Endothelial cell of umbilical vein (primary cell): ENCODE data around the gene FBXO34. TPM values are rescaled to one million over a fixed set of nuclear protein-coding genes. Genes with fewer than 3 reads are reported as not detected.

Experiments used
- BruUV-seq: library from RNA; stranded (reverse); fragments of 400-500 nt; replicated peaks from 2 replicates; lab custom pipeline; 2021; lab: Mats Ljungman, UMichigan
- CTCF ChIA-PET: fragments of 300-600, 350-600 bp; sonication (Branson Sonifier 250); formaldehyde crosslinking; loops from one replicate; lab custom pipeline; 2021; ENCODE audit warnings: antibody characterized with exemption, inconsistent platforms; lab: Charles Lee
- POLR2A ChIA-PET: fragments of 300-600, 350-600 bp; sonication (Branson Sonifier 250); formaldehyde crosslinking; loops from one replicate; lab custom pipeline; 2021; ENCODE audit warnings: antibody characterized with exemption, inconsistent platforms; lab: Charles Lee
- DNase-seq: peaks from one replicate; pipeline ENCODE4 v3.0.0-alpha.2; 2011; ENCODE audit warnings: low read depth, low spot score
- FAIRE-seq: peaks from 2 replicates; lab custom pipeline; 2011; peaks lifted over from hg19 to GRCh38; lab: Jason Lieb, UNC
- H2AFZ ChIP-seq: 2 replicates; pipeline ENCODE4 v1.6.0; 2012; ENCODE audit warnings: low read depth, low read length, control low read depth, inconsistent platforms
- H3K27ac ChIP-seq: 2 replicates; pipeline ENCODE4 v1.5.1; 2011; ENCODE audit warnings: low read depth, mild to moderate bottlenecking, control low read depth, low read length, moderate library complexity; ENCODE audit not compliant: insufficient read depth
- H3K27me3 ChIP-seq, 2 experiments: 2 replicates each; pipeline versions ENCODE4 v1.6.0 to v1.6.1; 2011; ENCODE audit warnings: low read length in 2 of 2, mixed read lengths in 1 of 2; ENCODE audit not compliant: control insufficient read depth in 2 of 2, insufficient read depth in 2 of 2
- H3K36me3 ChIP-seq, 2 experiments: 2 replicates in 1 of 2; 3 replicates in 1 of 2; pipeline ENCODE4 v1.5.1; 2011; ENCODE audit warnings: low read length in 2 of 2, mild to moderate bottlenecking in 1 of 2, moderate library complexity in 1 of 2; ENCODE audit not compliant: control insufficient read depth in 2 of 2, insufficient read depth in 2 of 2; ENCODE audit errors: extremely low read depth in 1 of 2
- H3K4me1 ChIP-seq: 3 replicates; pipeline ENCODE4 v1.5.1; 2011; ENCODE audit warnings: mild to moderate bottlenecking, low read length; ENCODE audit not compliant: control insufficient read depth, insufficient read depth; ENCODE audit errors: extremely low read depth
- H3K4me2 ChIP-seq: 2 replicates; pipeline ENCODE4 v1.6.1; 2011; ENCODE audit warnings: low read length, control low read depth, mixed read lengths; ENCODE audit not compliant: insufficient read depth
- H3K4me3 ChIP-seq, 3 experiments: fragments of 200-600 bp in 1 of 3; sonication (generic), shearing (Covaris generic) in 1 of 3; replicated peaks in 1 of 3; 2 replicates each; pipeline ENCODE4 v1.5.1; 2011 to 2016; ENCODE audit warnings: control low read depth in 3 of 3, low read length in 3 of 3, mild to moderate bottlenecking in 2 of 3, inconsistent platforms in 1 of 3, low read depth in 1 of 3, moderate library complexity in 1 of 3; ENCODE audit not compliant: insufficient read depth in 1 of 3
- H3K79me2 ChIP-seq: 2 replicates; pipeline ENCODE4 v1.6.0; 2012; ENCODE audit warnings: low read length, inconsistent platforms; ENCODE audit not compliant: control insufficient read depth, insufficient read depth
- H3K9ac ChIP-seq: replicated peaks from 2 replicates; pipeline ENCODE3; 2011; ENCODE audit warnings: low read length, control low read depth; ENCODE audit not compliant: insufficient read depth; ENCODE audit errors: extremely low read depth
- H3K9me1 ChIP-seq: replicated peaks from 3 replicates; pipeline ENCODE4 v1.6.0; 2011; ENCODE audit warnings: mild to moderate bottlenecking, low read length; ENCODE audit not compliant: control insufficient read depth, insufficient read depth; ENCODE audit errors: extremely low read depth
- H3K9me3 ChIP-seq: replicated peaks from 2 replicates; pipeline ENCODE4 v1.5.1; 2012; ENCODE audit warnings: low read length, inconsistent platforms; ENCODE audit not compliant: control insufficient read depth, insufficient read depth
- H4K20me1 ChIP-seq: replicated peaks from 2 replicates; pipeline ENCODE3; 2011; ENCODE audit warnings: mild to moderate bottlenecking, low read length; ENCODE audit not compliant: control insufficient read depth, insufficient read depth; ENCODE audit errors: extremely low read depth
- EZH2 ChIP-seq: IDR thresholded peaks from 2 replicates; pipeline ENCODE4 v1.6.1; 2012; ENCODE audit warnings: borderline replicate concordance, low read depth, mild to moderate bottlenecking, moderate library complexity, low read length, inconsistent platforms; ENCODE audit not compliant: severe bottlenecking
- FOS ChIP-seq: IDR thresholded peaks from 2 replicates; pipeline ENCODE4 v1.6.1; 2011; ENCODE audit warnings: mild to moderate bottlenecking, low read length, moderate library complexity, borderline replicate concordance; ENCODE audit not compliant: insufficient read depth
- GATA2 ChIP-seq: IDR thresholded peaks from 2 replicates; pipeline ENCODE4 v1.7.0; 2011; ENCODE audit warnings: low read depth, mild to moderate bottlenecking, moderate library complexity, mixed read lengths, low read length; ENCODE audit not compliant: insufficient read length, insufficient read depth
- POLR2A ChIP-seq: IDR thresholded peaks from 2 replicates; pipeline ENCODE4 v1.6.1; 2012; ENCODE audit warnings: low read depth, mild to moderate bottlenecking, control low read depth, low read length
- POLR2AphosphoS5 ChIP-seq: IDR thresholded peaks from 2 replicates; pipeline ENCODE4 v1.6.1; 2012; ENCODE audit warnings: low read depth, mild to moderate bottlenecking, control low read depth, low read length, moderate library complexity; ENCODE audit not compliant: insufficient read depth
- dilution Hi-C: fragments of 300-500 bp; cut with MboI; formaldehyde crosslinking; loops from one replicate; pipeline ENCODE4 v1.15.0; 2019; ENCODE audit warnings: low sequenced_read_pairs; ENCODE audit not compliant: extremely low pct_ligation_motif_present
- intact Hi-C: fragments of 100-400 bp; cut with micrococcal nuclease; formaldehyde crosslinking; loops from one replicate; pipeline ENCODE4 v1.10.0; 2022
- polyA plus RNA-seq, 4 experiments: library from polyadenylated mRNA; depleted of rRNA in 3 of 4; stranded (reverse) in 3 of 4; unstranded in 1 of 4; fragments of >200 nt; gene quantifications; 2 replicates each; pipeline versions ENCODE4 v1.2.1 to v1.2.3, GENCODE V29; 2011 to 2012; ENCODE audit warnings: missing spikeins in 1 of 4
- total RNA-seq: library from RNA; stranded (reverse); gene quantifications from 2 replicates; pipeline ENCODE4 v1.2.3, GENCODE V29; 2021
- TF ChIP-seq, protein P1 (sequence below), 2 donors: IDR thresholded peaks; 1 replicate in 1 of 2; 2 replicates in 1 of 2; pipeline ENCODE4 v1.5.1; 2011; ENCODE audit warnings: low read length in 2 of 2, mild to moderate bottlenecking in 2 of 2, moderate library complexity in 2 of 2, control low read depth in 1 of 2, inconsistent platforms in 1 of 2, low read depth in 1 of 2; ENCODE audit not compliant: insufficient read depth in 1 of 2; ENCODE audit errors: extremely low read depth in 1 of 2
- TF ChIP-seq, protein P2 (sequence below): IDR thresholded peaks from 2 replicates; pipeline ENCODE4 v1.6.1; 2011; ENCODE audit not compliant: insufficient read depth, insufficient read length

FBXO34 gene
- total and polyA plus RNA-seq, 2 donors (not counting 3 experiments of a cell fraction or from before 2014, with no cell fraction given), result 8.5 to 14.2 TPM

DNA sequence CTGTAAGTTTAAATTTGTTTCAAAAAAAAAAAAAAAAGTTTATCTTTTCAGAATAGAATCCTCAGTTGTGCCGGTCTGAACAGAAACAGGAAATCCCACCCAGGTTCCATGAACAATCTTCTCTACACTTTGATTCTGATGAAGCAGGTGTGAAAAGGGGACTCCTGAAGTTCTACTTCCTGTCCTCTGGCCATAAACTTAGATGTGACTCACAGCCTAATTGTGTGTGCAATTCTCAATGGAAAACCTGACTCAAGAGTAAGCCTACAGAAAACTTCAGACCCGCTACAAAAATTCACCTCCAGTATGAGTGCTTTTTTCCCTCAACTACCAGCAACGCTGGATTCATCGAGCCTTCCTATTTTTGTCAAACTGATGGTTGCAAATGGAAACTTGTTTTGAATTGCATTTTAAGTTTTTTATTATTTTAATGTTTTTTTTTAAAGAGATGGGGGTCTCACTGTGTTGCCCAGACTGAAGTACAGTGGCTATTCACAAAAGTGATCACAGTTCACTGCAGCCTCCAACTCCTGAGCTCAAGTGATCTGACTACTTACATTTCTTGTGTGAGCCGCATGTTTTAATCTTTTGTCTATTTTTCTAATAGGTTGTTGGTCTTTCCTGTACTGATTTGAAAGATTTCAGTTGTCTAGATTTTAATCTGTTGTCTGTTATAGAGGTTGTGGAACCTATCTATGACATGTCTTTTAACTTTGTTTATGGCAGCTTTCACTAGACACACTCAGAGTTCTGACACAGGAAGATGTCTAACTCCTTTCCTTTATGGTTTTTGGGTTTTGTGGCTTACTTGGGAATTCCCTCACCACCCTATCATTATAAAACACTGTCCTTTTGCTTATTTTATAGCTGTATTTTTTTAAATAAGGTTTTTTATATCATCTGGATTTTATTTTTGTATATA is 102.8 kb downstream of the FBXO34 start:
- H4K20me1 ChIP-seq, result no peaks in the 10 kb centered on the region
- H3K9ac ChIP-seq, result no peak overlapping the region
- POLR2A ChIA-PET, result no interaction called here
- no peak overlapping the region for H3K27ac ChIP-seq
- TF ChIP-seq POLR2A (no peak), GATA2 (no peak), POLR2AphosphoS5 (no peak), FOS (peak; percentile 58), EZH2 (no peak)
- TF ChIP-seq, protein P1, sequence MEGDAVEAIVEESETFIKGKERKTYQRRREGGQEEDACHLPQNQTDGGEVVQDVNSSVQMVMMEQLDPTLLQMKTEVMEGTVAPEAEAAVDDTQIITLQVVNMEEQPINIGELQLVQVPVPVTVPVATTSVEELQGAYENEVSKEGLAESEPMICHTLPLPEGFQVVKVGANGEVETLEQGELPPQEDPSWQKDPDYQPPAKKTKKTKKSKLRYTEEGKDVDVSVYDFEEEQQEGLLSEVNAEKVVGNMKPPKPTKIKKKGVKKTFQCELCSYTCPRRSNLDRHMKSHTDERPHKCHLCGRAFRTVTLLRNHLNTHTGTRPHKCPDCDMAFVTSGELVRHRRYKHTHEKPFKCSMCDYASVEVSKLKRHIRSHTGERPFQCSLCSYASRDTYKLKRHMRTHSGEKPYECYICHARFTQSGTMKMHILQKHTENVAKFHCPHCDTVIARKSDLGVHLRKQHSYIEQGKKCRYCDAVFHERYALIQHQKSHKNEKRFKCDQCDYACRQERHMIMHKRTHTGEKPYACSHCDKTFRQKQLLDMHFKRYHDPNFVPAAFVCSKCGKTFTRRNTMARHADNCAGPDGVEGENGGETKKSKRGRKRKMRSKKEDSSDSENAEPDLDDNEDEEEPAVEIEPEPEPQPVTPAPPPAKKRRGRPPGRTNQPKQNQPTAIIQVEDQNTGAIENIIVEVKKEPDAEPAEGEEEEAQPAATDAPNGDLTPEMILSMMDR (IDR thresholded peaks at IDR 0.05; ENCODE audit: extremely low read depth in 1 of 2, insufficient read depth in 1 of 2, low read depth in 1 of 2, low read length in 2 of 2), result no peak
- TF ChIP-seq, protein P2, sequence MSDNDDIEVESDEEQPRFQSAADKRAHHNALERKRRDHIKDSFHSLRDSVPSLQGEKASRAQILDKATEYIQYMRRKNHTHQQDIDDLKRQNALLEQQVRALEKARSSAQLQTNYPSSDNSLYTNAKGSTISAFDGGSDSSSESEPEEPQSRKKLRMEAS, result no peak
- peaks cover 6 to 7% of the 10 kb centered on the region in 2 experiments for H3K36me3 ChIP-seq
- peak; percentile 39 for DNase-seq
- dilution Hi-C loops (no loop called here), intact Hi-C loops (no loop called here)
- no peak overlapping the region for H3K4me3 ChIP-seq
- H3K4me1 ChIP-seq, result no peaks in the 10 kb centered on the region
- no TSS peak for BruUV-seq
- H3K4me2 ChIP-seq, result no peak overlapping the region
- H3K79me2 ChIP-seq, result no peaks in the 10 kb centered on the region
- H3K9me3 ChIP-seq, result no peaks in the 10 kb centered on the region
- no peaks in the 10 kb centered on the region for H3K9me1 ChIP-seq
- CTCF ChIA-PET, result interaction anchor here (0.6 to 2.6 kb wide), 3 partner anchors 8 to 259 kb away, joined by 3 to 8 read pairs (median 4); no protein-coding TSS in a partner anchor
- H2AFZ ChIP-seq, result no peak overlapping the region
- no peaks in the 10 kb centered on the region for H3K27me3 ChIP-seq
- peak; percentile 18 for FAIRE-seq
